Suppressor macrophage treated with lipopolysaccharide for 1 hour (primary cell): ENCODE results near the gene MBTPS1.

ENCODE experiments used
- DNase-seq, 3 donors: peaks; one replicate each; pipeline ENCODE4 v3.0.0-alpha.2; 2020 to 2022

The MBTPS1 gene

DNA sequence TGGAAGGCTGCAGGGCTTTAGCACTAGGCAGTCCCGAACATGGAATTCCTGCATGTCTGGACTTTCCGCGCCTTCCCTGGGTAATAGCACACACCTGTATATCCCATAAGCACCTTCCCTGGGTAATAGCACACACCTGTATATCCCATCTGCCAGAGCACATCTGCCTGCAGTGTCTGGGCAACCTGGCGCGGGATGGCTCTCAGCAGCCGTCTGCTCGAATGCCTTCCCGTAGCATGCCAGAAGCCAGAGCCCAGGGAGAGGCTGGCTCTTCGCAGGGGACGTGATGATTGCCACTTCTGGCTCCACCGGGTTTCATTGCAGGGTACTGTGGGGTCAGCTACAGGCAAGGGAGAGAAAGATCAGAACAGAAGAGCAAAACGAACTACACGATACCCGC, 21.3 kb downstream of the MBTPS1 start:
- no peak for DNase-seq

DNA sequence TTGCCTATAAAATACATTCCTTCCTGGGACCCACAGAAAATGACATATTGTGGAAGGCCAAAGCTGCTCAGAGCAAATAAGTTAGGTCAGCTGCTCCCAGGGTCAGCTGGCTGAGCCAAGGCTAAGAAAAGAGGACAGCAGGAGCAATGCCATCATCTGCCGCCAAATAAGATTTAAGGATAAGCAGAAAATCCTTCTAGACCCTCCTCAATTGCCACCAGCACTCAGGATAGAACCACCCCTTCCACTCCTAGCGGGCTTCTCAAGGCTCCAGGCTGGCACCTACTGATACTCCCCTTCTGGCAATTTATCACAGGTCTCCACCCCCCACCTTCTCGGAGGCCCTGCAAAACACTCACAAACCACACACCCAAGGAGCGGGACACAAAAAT, 22.9 kb downstream of the MBTPS1 start:
- DNase-seq = no peak

DNA sequence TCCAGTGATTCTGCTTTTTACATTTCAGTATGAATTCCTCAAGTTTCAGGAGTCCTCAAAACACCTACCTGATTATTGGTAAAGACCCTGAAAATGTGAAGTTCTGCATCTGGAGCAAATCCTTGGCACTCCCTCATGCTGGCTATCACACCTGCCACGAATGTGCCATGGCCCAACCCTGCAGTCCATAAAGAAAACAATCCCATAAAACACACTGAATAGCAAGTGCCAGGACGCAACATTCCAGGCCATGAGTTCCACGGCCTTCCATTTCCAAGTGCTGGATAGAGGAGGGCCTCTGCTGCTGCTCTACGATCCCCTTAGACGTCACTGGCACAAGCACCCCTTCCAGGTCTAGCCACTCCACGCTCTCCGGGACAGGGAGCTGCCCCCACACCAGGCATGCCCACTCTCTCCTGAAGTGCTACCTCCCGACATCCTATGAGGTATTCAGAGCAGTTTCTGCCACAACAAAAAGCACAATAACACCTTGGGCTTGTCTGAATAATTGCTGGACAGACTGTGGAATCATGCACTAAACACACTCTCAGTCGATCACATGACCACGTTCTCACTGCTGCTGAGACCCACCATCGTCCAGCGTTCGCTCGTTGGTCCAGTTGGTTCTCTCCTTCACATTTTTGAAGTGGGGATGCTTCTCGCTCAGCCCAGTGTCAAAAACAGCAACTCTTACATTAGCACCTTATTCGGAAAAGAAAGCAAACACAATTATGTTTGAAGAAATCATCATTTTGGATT, 23.4 kb downstream of the MBTPS1 start:
- DNase-seq = no peak

DNA sequence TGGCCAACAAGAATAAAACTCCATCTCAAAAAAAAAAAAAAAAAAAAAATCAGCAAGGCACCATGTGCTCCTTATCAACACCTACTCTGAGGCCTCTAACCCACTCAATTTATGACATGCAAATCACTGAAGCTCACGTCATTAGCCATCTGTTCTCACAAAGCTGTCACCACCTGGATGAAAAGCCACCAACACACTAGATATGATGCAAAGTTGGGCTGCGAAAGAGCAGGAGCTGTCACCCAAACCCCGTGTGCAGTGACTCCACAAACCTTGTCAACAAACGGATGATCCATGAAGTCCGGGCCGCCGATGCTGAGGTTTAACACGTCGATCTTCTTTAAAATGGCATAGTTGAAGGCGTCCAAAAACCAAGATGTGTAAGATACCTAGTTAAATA, 25.3 kb downstream of the MBTPS1 start:
- DNase-seq = no peak

DNA sequence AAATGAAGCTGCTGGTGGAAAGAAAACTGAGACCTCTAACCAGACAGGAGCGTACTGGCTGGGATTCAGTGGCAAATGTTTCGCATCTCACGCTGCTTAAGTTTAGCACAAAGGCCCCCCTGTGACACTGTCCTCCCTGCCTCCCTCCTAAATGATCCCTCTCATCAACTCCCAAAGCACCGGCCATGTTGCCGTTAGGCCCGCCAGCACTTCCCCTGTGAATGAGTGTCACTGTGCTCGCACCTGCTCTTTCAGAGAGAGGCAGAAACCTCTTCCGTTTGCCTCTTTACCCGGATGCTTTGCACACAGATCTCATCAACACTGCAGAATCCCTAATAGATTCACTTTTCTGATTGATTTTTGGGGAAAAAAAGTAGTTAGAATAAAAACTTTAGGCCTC, 26.5 kb downstream of the MBTPS1 start:
- DNase-seq = no peak

DNA sequence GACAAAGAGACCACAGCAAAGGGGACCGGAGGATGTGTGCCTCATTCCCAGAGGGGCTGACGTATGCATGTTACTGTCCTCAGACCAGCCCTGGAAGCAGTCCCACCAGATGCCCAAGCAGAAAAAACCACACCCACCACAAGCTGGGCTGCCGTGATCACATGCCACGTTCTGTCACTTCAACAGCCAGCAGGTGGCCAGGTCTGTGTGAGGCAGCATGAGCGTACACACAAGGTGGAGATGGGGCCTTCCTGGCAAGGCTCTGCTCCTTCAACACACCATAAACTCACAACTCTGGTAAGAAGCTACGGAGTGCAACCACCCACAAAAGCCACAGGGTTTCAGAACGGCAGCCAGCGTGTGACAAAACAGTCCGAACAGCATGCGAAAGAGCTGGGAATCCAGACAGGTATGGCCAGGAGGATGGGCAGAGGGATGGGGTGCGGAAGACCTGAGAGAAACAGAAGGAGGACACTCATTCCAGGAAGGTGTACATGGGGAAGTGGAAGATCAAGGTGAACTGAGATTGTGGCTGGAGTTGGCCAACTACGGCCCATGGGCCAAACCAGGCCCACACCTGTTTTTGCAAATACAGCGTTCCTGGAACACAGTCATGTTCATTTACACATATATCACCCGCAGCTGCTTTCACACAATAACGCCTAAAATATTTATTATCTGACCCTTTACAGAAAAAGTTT, 27.9 kb downstream of the MBTPS1 start:
- DNase-seq = no peak

DNA sequence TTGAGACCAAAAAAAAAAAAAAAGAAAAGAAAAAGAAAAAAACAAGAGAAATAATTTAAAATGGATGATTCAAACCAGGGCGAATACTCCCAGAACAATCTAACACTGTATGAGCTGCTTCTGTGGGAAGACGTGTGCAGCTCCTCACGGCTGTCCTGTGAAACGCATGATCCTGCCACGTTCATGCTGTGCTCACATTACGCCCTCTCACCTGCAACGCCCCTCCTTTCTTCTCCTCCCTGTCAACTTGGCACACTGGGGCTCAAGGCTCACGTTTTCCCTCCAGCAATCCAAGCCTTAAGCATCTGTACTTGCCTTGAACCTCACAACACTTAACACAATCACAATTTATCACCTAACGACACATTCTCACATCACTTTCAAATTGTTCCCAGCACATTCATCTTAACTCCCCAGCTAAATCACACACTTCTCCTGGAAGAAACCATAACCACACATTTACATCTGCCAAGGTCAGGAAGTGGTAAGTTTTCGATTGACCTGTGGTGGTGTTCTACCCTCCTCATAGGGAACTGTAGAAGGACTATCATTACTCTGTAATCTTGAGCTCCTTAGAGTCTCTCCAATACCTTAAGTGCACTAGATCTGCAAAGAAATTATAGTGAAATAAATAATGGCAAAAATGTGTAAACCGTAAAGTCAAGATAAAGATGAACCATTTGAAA, 29.1 kb downstream of the MBTPS1 start:
- DNase-seq = no peak

DNA sequence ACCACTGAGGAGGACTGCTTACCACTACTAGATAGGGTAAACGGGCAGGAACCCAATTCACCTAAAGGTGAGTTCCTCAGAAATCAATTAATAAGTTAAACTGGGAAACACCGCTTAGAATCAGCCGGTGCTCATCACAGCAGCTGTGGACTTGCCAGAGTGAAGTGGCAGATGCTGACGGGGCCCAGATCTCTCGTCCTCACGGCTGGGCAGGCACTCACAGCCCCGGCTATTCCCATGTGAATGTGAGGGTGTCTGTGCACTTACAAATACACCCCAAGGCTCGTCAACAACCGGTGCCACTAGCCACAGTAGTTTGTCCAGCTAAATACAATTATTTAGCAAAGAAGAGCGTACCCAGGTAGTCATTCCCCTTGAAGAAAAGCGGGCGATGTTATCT, 29.7 kb downstream of the MBTPS1 start:
- DNase-seq = no peak

DNA sequence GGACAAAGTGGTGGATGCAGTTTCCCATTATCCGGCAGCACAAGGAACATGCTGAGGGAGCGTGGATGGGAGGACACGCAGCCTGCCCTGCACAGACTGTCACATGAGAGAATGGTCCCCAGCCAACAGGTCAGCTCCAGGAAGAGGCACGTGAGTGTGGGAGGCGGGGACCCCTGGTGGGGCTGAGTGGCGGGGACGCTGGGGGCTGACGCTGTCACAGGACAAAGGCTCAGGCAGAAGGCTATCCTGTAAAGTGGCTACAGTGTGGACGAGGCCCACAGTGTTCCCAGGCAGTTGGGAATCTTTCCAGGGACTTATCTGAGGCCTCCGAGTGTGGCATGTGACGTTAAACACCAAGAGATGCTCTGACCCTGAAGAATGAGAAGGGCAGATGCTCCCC, 30.4 kb downstream of the MBTPS1 start:
- DNase-seq = no peak

DNA sequence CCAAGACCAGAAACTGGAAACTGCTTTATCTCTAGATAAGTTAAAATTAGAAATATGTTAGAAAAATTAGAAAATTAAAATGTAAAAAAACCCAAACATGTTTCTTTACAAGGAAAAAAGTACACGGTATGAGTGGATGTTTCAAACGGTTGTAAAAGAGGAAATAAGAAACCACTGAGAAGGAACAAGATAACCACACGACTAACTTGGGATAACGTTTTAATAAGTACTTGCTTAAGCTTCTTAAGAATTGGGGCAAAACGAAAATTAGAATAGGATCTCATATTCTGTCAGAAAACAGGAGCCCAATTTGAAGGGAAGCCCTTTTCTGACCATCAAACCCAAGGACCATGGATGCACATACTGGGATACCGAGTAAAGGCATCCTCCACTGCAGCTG, 31.0 kb downstream of the MBTPS1 start:
- DNase-seq = peak; percentile 29 to 69 (median 64)

DNA sequence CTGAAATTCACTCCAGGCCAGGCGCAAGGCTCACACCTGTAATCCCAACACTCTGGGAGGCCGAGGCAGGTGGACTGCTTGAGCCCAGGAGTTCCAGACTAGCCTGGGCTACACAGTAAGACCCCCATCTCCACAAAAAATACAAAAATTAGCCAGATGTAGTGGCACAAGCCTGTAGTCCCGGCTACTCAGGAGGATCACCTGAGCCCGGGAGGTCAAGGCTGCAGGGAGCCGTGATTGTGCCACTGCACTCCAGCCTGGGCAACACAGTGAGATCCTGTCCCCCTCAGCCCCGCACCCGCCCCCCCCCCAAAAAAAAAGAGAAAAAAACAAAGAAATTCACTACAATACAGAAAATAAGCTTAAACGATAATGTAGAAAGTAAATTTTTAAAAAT, 31.5 kb downstream of the MBTPS1 start:
- no peak for DNase-seq

DNA sequence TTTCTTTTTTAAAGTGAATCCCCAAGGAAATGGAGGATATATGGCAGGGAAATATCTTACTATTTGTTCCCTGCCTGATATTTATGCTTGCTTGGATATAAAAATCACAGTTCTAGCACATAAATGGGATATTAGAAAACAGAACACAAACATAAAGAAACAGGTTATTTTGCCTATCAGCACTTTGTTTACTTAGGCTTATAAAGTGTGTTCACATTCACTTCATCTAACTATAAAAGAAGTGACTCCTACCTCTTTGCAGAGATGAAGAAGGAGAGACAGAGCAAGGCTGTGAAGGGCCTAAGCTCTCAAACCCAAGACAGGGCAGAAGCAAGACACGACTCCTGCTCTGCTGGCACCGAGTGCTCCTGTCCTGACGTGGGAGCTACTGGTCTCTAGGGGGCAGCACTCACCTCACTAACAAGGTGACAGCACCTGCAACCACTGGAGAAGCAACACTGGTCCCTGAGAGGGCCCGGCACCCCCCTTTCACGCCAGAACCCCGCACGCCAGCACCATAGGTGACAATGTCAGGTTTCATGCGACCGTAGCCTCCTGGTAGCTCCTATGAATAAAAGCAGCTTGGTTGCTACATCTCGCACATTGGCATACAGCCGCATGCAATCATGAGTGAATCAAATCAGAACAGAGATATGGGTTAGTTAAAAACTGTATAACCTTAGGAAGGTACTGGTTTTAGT, 32.0 kb downstream of the MBTPS1 start:
- peak; percentile 34 to 60 (median 40) for DNase-seq

DNA sequence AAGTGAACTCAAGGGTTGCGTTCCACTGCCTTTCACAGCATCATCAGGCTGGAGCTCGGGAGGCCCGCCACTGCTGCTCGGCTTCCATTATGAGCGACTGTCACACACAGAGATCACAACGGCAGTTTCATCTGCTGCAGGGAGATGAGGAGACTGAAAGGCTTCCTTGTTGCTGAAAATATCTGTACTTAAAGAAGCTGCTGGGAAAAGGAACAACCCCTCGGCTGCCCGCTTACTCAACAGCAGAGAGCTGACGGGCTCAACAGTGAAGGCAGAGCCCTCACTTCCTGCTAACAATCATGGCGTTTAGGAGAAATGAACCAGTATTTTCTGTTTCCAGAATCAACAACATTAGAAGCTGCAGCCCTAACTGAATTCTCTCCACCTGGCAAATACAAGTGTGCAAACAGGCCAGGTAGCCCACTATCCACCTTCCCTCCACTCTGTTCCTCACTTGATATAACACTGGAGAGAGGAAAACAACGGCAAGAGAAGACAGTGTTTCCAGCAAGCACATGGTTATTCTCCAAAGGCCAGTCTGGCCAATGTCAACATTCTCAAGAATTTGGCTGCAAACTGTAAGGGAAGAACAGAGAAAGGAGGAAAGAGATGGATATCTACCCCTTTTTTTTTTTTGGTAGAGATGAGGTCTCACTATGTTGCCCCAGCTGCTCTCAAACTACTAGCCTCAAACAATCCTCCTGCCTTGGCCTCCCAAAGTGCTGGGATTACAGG, 33.7 kb downstream of the MBTPS1 start:
- DNase-seq = peak; percentile 69 to 74 (median 71)

DNA sequence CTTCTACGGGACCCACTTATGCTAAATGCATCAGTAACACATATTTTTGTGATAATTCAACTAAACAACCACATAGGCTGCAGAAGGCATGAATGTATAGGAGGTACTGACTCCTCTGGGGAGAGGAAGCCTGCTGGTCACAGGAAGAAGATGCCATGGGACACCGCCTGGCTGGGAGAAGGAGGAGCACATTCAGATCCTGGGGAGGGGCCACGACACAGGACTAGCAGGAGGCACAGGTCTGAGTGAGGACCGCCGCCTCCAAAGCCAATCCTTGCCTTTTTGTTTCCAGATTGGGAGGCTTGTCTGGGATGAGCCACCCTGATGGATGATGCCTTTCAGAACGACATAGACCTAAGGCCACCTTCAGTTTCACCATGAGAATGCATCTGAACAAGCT, 34.6 kb downstream of the MBTPS1 start:
- no peak for DNase-seq

DNA sequence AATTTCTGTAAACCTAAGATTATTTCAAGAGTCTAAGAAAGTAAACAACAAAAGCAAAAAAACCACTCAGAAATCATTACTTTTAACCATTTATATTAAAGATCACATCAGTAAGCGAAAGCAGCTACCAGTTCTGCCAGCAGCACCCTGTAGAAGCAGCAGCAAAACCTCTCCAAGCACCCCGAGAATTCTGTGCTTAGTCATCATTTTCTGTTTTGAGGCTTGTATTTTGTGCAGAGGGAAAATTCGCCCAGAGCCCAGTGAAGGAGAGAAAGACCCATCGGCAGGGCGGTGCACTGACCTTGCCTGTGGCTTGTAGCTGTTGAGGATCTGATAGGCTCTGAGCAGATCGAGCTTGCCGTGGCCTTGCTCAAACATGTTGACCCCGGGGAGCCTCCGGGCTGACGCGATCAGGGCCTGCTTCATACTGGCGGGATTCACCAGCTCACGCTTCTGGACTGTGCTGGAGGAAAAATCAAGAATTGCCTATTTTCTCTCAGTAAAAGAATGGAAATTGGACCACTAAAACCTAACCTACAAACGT, 35.2 kb downstream of the MBTPS1 start:
- DNase-seq = no peak

DNA sequence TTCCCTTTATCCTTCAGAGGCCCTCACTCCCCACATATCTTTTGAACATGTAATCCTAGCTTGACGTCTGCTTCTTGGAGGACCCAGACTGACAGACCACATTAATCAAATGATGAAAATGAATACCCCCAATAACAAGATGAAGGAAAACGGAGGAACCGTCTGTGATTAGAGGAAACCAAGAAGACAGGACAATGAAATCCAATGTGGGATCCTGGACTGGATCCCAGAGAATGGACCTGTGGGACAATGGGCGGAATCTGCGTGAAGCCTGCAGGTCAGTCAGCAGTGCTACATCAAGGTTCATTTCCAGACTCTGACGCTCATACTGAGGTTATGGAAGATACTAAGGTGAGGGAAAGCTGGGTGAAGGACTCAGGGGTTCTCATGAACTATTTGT, 35.9 kb downstream of the MBTPS1 start:
- no peak for DNase-seq

DNA sequence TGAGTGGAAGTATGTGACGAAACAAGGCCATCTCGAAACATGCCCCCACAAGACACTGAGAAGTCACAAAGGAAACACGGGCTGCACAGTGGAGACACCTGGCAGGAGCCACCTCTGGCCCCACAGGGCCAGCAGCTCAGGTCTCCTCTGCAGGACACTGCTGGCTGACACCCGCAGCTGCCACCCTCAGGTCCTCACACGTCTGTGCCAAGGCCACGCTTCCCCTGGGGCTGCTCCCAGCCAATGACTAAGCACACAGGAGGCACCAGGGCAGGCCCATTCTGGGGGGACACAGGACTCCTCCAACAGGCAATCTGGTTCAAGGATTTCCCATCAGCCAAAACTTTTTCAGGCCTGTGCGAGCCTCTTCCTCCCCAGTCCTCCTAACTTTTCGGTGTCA, 36.4 kb downstream of the MBTPS1 start:
- no peak for DNase-seq

DNA sequence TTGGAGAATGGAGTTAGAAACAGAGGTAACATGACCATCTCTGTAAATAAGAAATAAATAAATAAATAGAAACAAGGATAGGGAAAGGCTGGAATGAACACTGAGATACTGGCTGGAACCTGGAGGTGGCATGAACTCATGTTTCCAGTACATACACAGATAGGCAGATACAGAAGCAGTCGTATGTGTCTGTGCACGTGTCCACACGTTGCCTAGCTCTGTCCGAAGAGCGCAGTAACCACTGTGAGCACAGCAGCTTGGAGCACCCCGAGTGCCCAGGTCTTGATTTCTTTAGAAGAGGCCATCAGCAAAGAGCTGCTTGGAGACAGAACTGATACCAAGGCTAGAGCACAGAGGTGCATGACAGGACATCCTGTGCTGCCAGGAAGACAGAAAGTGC, 37.1 kb downstream of the MBTPS1 start:
- no peak for DNase-seq

DNA sequence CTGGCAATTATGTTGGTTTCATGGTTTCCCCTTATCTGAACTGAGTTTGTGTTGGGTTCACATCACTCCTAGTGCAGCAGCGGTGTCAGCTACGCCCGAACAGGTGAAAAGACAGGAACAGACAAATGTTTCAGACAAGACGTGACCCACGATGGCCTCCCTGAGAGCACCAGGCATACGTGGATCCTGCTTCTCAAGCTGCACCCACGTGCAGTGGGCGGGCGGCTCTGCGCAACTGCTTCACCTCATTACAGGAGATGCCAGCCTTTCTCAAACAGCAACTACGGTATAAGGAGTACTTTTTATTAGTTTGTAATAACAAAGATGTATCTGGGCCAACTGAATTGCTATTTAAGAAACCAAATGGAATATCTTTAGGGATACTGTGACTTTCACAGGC, 41.4 kb downstream of the MBTPS1 start:
- DNase-seq = no peak

DNA sequence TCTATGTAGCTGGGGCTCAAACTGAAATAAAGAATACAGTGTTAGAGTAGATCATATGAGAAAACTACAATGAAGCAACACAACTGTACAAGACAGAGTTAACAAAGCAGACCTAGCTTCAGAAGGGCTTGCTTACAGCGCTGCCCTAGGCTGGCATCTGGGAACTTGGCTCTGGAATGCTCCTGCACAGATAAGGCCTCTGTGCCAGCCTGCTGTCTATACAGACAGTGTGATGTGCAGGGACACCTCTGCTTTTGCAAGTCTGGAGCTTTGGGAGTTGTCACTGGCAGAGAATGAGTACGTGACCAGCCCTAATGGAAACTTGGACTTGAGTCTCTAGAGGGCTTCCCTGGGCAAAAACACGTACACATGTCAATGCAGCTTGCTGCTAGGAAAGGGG, 42.0 kb downstream of the MBTPS1 start:
- DNase-seq = no peak

DNA sequence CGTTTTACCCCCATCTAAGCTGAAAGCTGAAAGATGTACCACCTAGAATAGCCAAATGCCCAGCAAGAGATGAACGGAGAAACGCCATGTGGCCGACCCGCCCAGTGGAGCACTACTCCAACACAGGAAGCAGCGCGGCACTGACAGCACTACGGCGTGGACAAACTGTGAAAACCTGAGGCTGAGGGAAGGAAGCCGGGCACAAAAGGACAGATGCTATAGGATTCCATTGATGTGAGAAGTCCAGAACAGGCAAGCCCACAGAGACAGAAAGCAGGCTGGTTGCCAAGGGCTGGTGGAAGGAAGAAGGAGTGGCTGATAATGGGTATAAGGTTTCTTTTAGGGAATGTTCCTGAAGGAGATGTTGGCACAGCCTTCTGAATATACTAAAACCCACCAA, 44.7 kb downstream of the MBTPS1 start:
- no peak for DNase-seq

DNA sequence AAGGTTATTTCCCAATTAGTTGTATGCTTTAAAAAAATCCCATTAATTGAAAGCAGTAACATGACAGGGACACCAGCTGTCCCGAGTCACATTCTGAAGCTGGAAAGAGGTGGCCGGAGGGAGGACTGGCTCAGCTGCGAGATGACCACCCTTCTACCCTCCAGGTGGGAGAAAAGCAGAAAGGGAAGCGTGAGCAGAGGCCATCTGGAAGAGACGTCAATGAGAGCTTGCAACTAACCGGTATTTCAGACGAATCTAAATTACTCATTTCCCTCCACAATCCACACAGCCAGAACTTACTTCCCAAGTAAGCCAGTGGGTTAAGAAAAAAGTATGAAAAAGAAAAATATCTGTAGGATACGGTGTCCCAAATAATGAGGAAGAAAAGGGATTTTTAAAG, 45.6 kb downstream of the MBTPS1 start:
- peak; percentile 34 to 60 (median 48) for DNase-seq
